Measurements from ENCODE around the gene EYS.

The EYS gene

DNA sequence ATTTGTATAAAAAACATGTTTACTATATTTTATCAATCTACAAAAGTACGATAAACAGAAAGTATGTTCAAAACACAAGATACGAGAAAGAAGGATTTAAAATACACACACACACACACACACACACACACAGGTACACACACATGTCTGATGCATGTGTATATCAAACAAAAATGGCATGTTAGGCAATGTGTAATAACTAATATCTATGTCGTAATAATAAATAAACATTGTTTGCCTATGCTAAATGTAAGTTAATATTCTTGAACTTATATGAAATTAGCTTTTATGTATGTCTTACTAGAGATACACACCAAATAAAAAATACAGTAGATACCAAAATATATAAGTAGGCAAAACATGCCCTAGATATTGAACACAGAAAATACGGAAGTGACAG, 894.9 kb downstream of the EYS start:
- Histone ChIP-seq H4K20me1 (ENCODE audit: control insufficient read depth, insufficient read depth, low read depth, low read length) (no peaks in the 10 kb centered on the region), H3F3A (ENCODE audit: control insufficient read depth, insufficient read depth) (no peaks in the 10 kb centered on the region), H3K27me3 (ENCODE audit: control insufficient read depth, low read length) (no peaks in the 10 kb centered on the region), H3K4me3 (ENCODE audit: low read length) (no peak overlapping the region), H3K9me3 (ENCODE audit: control insufficient read depth, insufficient read depth, low read length) (no peaks in the 10 kb centered on the region), H3K9me2 (replicated peaks; ENCODE audit: control insufficient read depth, low read length) (no peaks in the 10 kb centered on the region), H3K27ac (ENCODE audit: low read depth, low read length) (no peak overlapping the region), H3K36me3 (ENCODE audit: control insufficient read depth, low read length) (no peaks in the 10 kb centered on the region), H3K4me1 (ENCODE audit: control insufficient read depth, low read length) (no peaks in the 10 kb centered on the region), H3K79me2 (ENCODE audit: control insufficient read depth, low read length) (no peaks in the 10 kb centered on the region), H3K4me2 (ENCODE audit: low read length) (no peak overlapping the region)
- TF ChIP-seq, protein P1, sequence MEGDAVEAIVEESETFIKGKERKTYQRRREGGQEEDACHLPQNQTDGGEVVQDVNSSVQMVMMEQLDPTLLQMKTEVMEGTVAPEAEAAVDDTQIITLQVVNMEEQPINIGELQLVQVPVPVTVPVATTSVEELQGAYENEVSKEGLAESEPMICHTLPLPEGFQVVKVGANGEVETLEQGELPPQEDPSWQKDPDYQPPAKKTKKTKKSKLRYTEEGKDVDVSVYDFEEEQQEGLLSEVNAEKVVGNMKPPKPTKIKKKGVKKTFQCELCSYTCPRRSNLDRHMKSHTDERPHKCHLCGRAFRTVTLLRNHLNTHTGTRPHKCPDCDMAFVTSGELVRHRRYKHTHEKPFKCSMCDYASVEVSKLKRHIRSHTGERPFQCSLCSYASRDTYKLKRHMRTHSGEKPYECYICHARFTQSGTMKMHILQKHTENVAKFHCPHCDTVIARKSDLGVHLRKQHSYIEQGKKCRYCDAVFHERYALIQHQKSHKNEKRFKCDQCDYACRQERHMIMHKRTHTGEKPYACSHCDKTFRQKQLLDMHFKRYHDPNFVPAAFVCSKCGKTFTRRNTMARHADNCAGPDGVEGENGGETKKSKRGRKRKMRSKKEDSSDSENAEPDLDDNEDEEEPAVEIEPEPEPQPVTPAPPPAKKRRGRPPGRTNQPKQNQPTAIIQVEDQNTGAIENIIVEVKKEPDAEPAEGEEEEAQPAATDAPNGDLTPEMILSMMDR (IDR thresholded peaks at IDR 0.05; ENCODE audit: low read depth, low read length, poor library complexity, severe bottlenecking): no peak
- TF ChIP-seq EZH2phosphoT487 (IDR thresholded peaks at IDR 0.05; ENCODE audit: borderline replicate concordance, low read length): no peak

DNA sequence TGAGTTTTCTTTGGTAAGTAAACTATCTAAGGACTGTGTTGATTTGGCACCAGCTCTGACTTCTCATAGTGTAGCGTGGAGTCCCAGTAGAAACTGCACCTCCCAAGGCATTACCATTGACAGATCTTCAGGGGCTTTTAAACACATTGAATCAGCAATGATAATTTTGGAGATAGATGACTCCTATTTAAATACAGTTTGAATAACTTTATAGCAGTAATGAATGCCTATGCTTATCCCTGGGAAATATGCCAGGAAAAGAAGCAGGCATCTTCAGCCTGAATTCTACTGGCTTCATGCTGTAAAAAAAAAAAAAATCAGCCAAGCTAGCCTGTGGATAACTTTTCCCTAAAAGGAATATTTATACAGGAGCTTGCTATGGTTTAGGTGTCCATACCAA, 895.9 kb downstream of the EYS start:
- no peak overlapping the region for H3K4me2 ChIP-seq (ENCODE audit: low read length)
- no peak for TF ChIP-seq EZH2phosphoT487 (IDR thresholded peaks at IDR 0.05; ENCODE audit: borderline replicate concordance, low read length)
- TF ChIP-seq, protein P1 (IDR thresholded peaks at IDR 0.05; ENCODE audit: low read depth, low read length, poor library complexity, severe bottlenecking): no peak
- H3K27ac ChIP-seq (ENCODE audit: low read depth, low read length): no peak overlapping the region
- H3K79me2 ChIP-seq (ENCODE audit: control insufficient read depth, low read length): no peaks in the 10 kb centered on the region
- no peaks in the 10 kb centered on the region for H3K4me1 ChIP-seq (ENCODE audit: control insufficient read depth, low read length)
- no peaks in the 10 kb centered on the region for H3K27me3 ChIP-seq (ENCODE audit: control insufficient read depth, low read length)
- H3K9me3 ChIP-seq (ENCODE audit: control insufficient read depth, insufficient read depth, low read length): no peaks in the 10 kb centered on the region
- H3F3A ChIP-seq (ENCODE audit: control insufficient read depth, insufficient read depth): no peaks in the 10 kb centered on the region
- no peak overlapping the region for H3K4me3 ChIP-seq (ENCODE audit: low read length)
- H3K9me2 ChIP-seq (replicated peaks; ENCODE audit: control insufficient read depth, low read length): no peaks in the 10 kb centered on the region
- H4K20me1 ChIP-seq (ENCODE audit: control insufficient read depth, insufficient read depth, low read depth, low read length): no peaks in the 10 kb centered on the region
- no peaks in the 10 kb centered on the region for H3K36me3 ChIP-seq (ENCODE audit: control insufficient read depth, low read length)

DNA sequence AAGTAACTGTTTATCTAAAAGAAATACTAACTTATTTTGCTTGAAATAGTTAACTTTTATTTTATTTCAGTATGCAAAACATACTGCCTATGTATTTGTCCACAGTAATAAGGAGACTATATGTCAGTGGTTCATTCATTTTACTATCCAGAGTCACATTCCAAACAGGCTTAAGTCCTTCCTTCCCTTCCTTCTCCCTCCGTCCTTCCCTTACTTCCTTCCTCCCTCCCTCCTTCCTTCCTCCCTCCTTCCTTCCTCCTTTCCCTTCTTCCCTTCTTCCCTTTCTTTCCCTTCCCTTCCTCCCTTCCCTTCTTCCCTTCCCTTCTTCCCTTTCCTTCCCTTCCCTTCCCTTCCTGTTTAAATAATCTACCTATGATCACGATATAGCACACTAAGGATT, 899.2 kb downstream of the EYS start:
- TF ChIP-seq, protein P1 (IDR thresholded peaks at IDR 0.05; ENCODE audit: low read depth, low read length, poor library complexity, severe bottlenecking): no peak

More for the DNA sequence above, 899.2 kb downstream of the EYS start:
- Histone ChIP-seq H3K4me1 (ENCODE audit: control insufficient read depth, low read length) (no peaks in the 10 kb centered on the region), H3K4me3 (ENCODE audit: low read length) (no peak overlapping the region), H3K36me3 (ENCODE audit: control insufficient read depth, low read length) (no peaks in the 10 kb centered on the region), H3K79me2 (ENCODE audit: control insufficient read depth, low read length) (no peaks in the 10 kb centered on the region), H3K9me2 (replicated peaks; ENCODE audit: control insufficient read depth, low read length) (no peaks in the 10 kb centered on the region), H3K9me3 (ENCODE audit: control insufficient read depth, insufficient read depth, low read length) (no peaks in the 10 kb centered on the region), H3F3A (ENCODE audit: control insufficient read depth, insufficient read depth) (no peaks in the 10 kb centered on the region), H3K27ac (ENCODE audit: low read depth, low read length) (no peak overlapping the region), H3K4me2 (ENCODE audit: low read length) (no peak overlapping the region), H4K20me1 (ENCODE audit: control insufficient read depth, insufficient read depth, low read depth, low read length) (no peaks in the 10 kb centered on the region), H3K27me3 (ENCODE audit: control insufficient read depth, low read length) (no peaks in the 10 kb centered on the region)
